ENCODE results near the gene HNRNPH1. TPM values are rescaled to one million over a fixed set of nuclear protein-coding genes. Genes with fewer than 3 reads are reported as not detected.
"Not testable (repeated sequence)": the region's sequence is repeated elsewhere in the genome, so short reads cannot be mapped to it uniquely, and the experiment has no call there.

HNRNPH1 gene
- total RNA-seq, 1 experiment from 2014 or later, result 723 TPM

DNA sequence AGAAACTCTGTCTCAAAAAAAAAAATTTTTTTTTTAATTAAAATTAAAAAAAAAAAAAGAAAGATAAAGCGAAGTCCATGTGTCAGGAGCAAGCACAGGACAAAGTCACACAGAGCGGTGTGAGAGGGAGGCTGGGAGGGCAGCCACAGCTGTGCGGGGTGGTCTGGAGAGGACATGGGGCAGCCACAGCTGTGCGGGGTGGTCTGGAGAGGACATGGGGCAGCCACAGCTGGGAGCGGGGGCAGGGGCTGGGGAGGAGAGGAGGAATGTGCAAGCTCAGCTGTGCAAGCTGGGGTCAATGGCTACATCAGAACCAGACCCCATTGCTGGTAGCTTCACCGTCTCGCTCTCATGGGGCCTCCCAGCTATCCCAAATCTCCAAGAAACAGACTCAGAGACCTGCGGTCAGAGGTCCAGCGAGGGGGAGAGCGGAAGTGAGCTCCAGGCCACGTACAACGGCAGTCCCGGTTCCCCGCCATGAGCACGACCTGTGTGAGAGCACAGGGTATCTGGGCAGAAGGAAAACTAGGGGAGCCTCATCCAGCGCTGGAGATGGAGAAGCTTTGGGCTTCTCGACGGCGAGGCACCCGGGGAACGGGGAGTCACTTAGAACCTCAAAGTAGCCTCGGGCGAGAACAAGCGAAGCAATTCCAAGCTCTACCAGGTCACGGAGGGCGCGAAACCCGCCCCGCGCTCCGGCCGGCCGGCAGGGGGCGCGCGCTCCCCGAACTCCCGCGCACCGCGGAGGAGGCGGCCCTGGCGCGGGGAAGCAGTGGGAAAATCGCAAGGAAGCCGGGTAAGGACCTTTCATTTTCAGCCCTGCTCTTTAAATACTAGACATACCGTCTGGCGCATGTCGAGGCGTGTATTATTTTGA is 34.1 kb upstream of the HNRNPH1 start:
- H4K20me1 ChIP-seq (ENCODE audit: insufficient read depth); H3K79me2 ChIP-seq (ENCODE audit: low read depth); H3K9me2 ChIP-seq (ENCODE audit: insufficient read depth); H3K27ac ChIP-seq; H3K9me3 ChIP-seq (ENCODE audit: insufficient read depth, low read depth); H3K4me3 ChIP-seq; intact Hi-C loops (cut with micrococcal nuclease; ENCODE audit: unreplicated experiment); H2AFZ ChIP-seq; H3K36me3 ChIP-seq (ENCODE audit: low read depth); H3F3A ChIP-seq (ENCODE audit: insufficient read depth, low read depth); H3K27me3 ChIP-seq (ENCODE audit: insufficient read depth, low read depth); POLR2A ChIA-PET (ENCODE audit: unreplicated experiment); H3K4me2 ChIP-seq; CTCF ChIA-PET; H3K4me1 ChIP-seq (replicated peaks; ENCODE audit: insufficient read depth); BruUV-seq (replicated peaks): not testable (repeated sequence)
- peak in 1 of 2 experiments; percentile 25 for DNase-seq

DNA sequence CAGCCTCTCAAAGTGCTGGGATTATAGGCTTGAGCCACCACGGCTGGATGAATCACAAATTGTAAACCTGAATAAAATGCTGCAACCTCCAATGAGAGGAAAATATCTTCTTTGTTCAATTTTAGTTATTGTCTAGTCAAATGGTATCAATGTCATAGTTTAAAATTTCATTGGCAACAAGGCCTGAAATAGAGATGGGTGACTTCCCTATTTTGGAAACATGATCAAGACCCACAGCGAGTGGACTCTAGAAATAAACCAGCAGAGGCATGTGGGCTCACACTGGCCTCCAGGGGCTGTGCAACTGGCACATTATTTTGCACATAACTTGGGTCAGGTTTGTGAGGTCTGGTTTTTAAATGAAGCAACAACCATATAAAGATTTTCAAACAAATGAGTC is 29.7 kb upstream of the HNRNPH1 start:
- H3K4me3 ChIP-seq; H3K36me3 ChIP-seq (ENCODE audit: low read depth); H2AFZ ChIP-seq; H4K20me1 ChIP-seq (ENCODE audit: insufficient read depth); intact Hi-C loops (cut with micrococcal nuclease; ENCODE audit: unreplicated experiment); H3K79me2 ChIP-seq (ENCODE audit: low read depth); BruUV-seq (replicated peaks); H3K9me2 ChIP-seq (ENCODE audit: insufficient read depth); POLR2A ChIA-PET (ENCODE audit: unreplicated experiment); H3F3A ChIP-seq (ENCODE audit: insufficient read depth, low read depth); H3K4me2 ChIP-seq; DNase-seq; H3K4me1 ChIP-seq (replicated peaks; ENCODE audit: insufficient read depth); H3K9me3 ChIP-seq (ENCODE audit: insufficient read depth, low read depth); H3K27ac ChIP-seq; CTCF ChIA-PET: not testable (repeated sequence)
- peaks cover 11% of the 10 kb centered on the region for H3K27me3 ChIP-seq (ENCODE audit: insufficient read depth, low read depth)

DNA sequence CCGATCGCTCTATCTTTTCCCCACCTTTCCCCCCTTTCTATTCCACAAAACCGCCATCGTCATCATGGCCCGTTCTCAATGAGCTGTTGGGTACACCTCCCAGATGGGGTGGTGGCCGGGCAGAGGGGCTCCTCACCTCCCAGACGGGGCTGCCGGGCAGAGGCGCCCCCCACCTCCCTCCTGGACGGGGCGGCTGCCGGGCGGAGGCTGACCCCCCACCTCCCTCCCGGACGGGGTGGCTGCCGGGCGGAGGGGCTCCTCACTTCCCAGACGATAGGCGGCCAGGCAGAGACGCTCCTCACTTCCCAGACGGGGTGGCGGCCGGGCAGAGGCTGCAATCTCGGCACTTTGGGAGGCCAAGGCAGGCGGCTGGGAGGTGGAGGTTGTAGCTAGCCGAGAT is 26.8 kb upstream of the HNRNPH1 start:
- H3K4me3 ChIP-seq; H3K36me3 ChIP-seq (ENCODE audit: low read depth); intact Hi-C loops (cut with micrococcal nuclease; ENCODE audit: unreplicated experiment); H3K27ac ChIP-seq; H3F3A ChIP-seq (ENCODE audit: insufficient read depth, low read depth); POLR2A ChIA-PET (ENCODE audit: unreplicated experiment); H3K9me3 ChIP-seq (ENCODE audit: insufficient read depth, low read depth); H2AFZ ChIP-seq; H3K4me1 ChIP-seq (replicated peaks; ENCODE audit: insufficient read depth); DNase-seq; H3K79me2 ChIP-seq (ENCODE audit: low read depth); BruUV-seq (replicated peaks); H3K9me2 ChIP-seq (ENCODE audit: insufficient read depth); CTCF ChIA-PET; H4K20me1 ChIP-seq (ENCODE audit: insufficient read depth); H3K4me2 ChIP-seq: not testable (repeated sequence)
- peaks cover 23% of the 10 kb centered on the region for H3K27me3 ChIP-seq (ENCODE audit: insufficient read depth, low read depth)

DNA sequence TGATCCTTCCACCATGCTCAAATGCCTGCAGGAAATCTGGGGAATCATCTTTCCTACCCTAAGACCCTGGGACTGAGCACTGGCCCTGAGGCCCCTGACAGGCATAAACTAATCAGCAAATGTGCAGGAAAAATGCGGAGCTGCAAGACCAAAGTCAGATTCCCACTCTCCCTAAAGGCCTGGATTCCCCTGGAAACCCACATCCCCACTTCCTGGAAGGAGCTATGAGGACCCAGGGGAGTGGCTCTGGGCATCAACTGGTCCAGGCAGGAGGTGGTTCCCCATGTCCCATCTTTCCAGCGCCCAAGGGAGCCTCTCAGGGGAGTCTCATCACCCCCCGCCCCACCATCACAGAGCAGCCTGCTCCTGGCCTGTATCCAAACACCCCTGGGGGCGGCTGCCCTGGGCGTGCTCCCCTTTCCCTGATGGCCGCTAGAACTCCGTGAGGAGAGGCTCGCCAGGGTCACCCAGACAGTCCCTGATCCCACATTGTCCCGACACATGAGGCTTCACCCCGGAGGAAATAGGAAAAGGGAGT is 25.8 kb upstream of the HNRNPH1 start:
- not testable (repeated sequence) for BruUV-seq (replicated peaks)

DNA sequence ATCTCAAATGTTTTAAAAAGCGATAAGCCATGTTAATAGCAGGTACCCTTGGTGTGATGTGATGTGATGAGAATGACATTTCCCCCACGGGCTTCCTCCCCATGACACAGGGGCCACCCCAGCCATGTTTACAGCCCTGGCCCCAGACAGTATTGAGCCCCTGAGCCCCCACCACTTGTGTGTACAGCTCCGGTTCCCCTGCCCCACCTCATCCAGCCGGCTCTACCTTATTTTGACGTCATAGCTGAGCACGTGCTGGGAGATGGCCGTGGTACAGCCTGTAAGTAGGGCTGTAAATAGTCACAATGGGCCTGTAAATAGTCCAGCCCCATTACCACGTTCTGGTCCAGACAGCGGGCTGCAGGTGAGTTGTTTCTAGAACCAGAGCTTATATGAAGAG is 24.9 kb upstream of the HNRNPH1 start:
- DNase-seq, result no peak
- ChIA-PET POLR2A (ENCODE audit: unreplicated experiment) (no interaction called here), CTCF (no interaction called here)
- Histone ChIP-seq H4K20me1 (ENCODE audit: insufficient read depth) (no peaks in the 10 kb centered on the region), H3K4me3 (no peak overlapping the region), H3K27me3 (ENCODE audit: insufficient read depth, low read depth) (peaks cover 29% of the 10 kb centered on the region), H3K79me2 (ENCODE audit: low read depth) (no peaks in the 10 kb centered on the region), H3K9me3 (ENCODE audit: insufficient read depth, low read depth) (no peaks in the 10 kb centered on the region), H3K4me1 (replicated peaks; ENCODE audit: insufficient read depth) (no peaks in the 10 kb centered on the region), H3K36me3 (ENCODE audit: low read depth) (no peaks in the 10 kb centered on the region), H2AFZ (no peak overlapping the region), H3F3A (ENCODE audit: insufficient read depth, low read depth) (no peaks in the 10 kb centered on the region), H3K9me2 (ENCODE audit: insufficient read depth) (no peaks in the 10 kb centered on the region), H3K4me2 (no peak overlapping the region), H3K27ac (no peak overlapping the region)
- intact Hi-C loops (cut with micrococcal nuclease; ENCODE audit: unreplicated experiment), result no loop called here
- no TSS peak for BruUV-seq (replicated peaks)
- TF ChIP-seq EZH2 (IDR thresholded peaks at IDR 0.05; ENCODE audit: low read depth), result no peak
- TF ChIP-seq, protein P1, sequence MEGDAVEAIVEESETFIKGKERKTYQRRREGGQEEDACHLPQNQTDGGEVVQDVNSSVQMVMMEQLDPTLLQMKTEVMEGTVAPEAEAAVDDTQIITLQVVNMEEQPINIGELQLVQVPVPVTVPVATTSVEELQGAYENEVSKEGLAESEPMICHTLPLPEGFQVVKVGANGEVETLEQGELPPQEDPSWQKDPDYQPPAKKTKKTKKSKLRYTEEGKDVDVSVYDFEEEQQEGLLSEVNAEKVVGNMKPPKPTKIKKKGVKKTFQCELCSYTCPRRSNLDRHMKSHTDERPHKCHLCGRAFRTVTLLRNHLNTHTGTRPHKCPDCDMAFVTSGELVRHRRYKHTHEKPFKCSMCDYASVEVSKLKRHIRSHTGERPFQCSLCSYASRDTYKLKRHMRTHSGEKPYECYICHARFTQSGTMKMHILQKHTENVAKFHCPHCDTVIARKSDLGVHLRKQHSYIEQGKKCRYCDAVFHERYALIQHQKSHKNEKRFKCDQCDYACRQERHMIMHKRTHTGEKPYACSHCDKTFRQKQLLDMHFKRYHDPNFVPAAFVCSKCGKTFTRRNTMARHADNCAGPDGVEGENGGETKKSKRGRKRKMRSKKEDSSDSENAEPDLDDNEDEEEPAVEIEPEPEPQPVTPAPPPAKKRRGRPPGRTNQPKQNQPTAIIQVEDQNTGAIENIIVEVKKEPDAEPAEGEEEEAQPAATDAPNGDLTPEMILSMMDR (conservative IDR thresholded peaks at IDR 0.05), result no peak

More for the DNA sequence above, 25.8 kb upstream of the HNRNPH1 start:
- H3F3A ChIP-seq (ENCODE audit: insufficient read depth, low read depth); H3K4me1 ChIP-seq (replicated peaks; ENCODE audit: insufficient read depth); H2AFZ ChIP-seq; H3K4me3 ChIP-seq; H4K20me1 ChIP-seq (ENCODE audit: insufficient read depth); H3K27ac ChIP-seq; H3K9me3 ChIP-seq (ENCODE audit: insufficient read depth, low read depth); DNase-seq; H3K36me3 ChIP-seq (ENCODE audit: low read depth); H3K79me2 ChIP-seq (ENCODE audit: low read depth); H3K9me2 ChIP-seq (ENCODE audit: insufficient read depth); CTCF ChIA-PET; intact Hi-C loops (cut with micrococcal nuclease; ENCODE audit: unreplicated experiment); H3K4me2 ChIP-seq: not testable (repeated sequence)
- POLR2A ChIA-PET (ENCODE audit: unreplicated experiment), result interaction anchor here (0.6 kb wide), 1 partner anchor 19 kb away, joined by 5 read pairs; no protein-coding TSS in a partner anchor
- H3K27me3 ChIP-seq (ENCODE audit: insufficient read depth, low read depth), result peaks cover 25% of the 10 kb centered on the region

DNA sequence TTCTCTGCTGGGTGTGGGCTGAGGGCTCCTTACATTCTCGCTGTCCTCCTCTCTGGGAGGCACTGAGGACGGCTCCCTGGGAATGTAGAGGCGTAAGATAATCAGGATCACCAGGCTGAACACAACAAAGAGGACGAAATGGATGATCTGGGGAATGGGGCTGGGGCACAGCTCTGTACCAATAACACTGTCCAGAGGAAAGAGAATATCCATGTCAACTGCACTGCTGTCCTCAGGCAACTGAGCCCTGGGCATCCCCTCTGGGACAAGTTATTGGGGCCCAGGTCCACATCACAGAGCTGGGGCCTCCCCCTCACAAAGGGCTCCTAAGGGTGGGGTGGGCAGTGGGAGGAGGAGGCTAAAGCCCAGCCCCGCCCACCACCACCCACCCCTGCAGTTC is 21.3 kb upstream of the HNRNPH1 start:
- H3K9me2 ChIP-seq (ENCODE audit: insufficient read depth); POLR2A ChIA-PET (ENCODE audit: unreplicated experiment); BruUV-seq (replicated peaks); intact Hi-C loops (cut with micrococcal nuclease; ENCODE audit: unreplicated experiment); H3K79me2 ChIP-seq (ENCODE audit: low read depth); H3F3A ChIP-seq (ENCODE audit: insufficient read depth, low read depth); H4K20me1 ChIP-seq (ENCODE audit: insufficient read depth); H3K9me3 ChIP-seq (ENCODE audit: insufficient read depth, low read depth); H3K4me2 ChIP-seq; H3K4me1 ChIP-seq (replicated peaks; ENCODE audit: insufficient read depth); H3K36me3 ChIP-seq (ENCODE audit: low read depth); H3K27ac ChIP-seq; H2AFZ ChIP-seq; H3K4me3 ChIP-seq; DNase-seq; CTCF ChIA-PET: not testable (repeated sequence)
- H3K27me3 ChIP-seq (ENCODE audit: insufficient read depth, low read depth), result peaks cover 21% of the 10 kb centered on the region
